Nucleus accumbens (tissue), 56 donors: ENCODE results near the gene TBC1D9B.
A peak's percentile ranks its signal among the peaks of the same experiment; 100 is the strongest.

Experiments
- DNase-seq, 56 donors: peaks; one replicate each; lab custom pipeline; 2025; lab: John Stamatoyannopoulos, UW

The TBC1D9B gene

GRCh38 chr5:179907556-179908324, at the start of gene TBC1D9B:
TBC1D9B (minus strand) TSS chr5:179907897; CDS start chr5:179907821, 76 bp downstream.
- peak in 45 of 56 donors; percentile 9 to 75 (median 55) for DNase-seq

GRCh38 chr5:179955630-179956029, 47.9 kb upstream of the TBC1D9B start:
- DNase-seq, result no peak

GRCh38 chr5:179955062-179955461, 47.4 kb upstream of the TBC1D9B start:
- no peak for DNase-seq

- DNase-seq, result no peak
Observed at GRCh38 chr5:179954434-179954833, 46.7 kb upstream of the TBC1D9B start.

GRCh38 chr5:179953987-179954386, 46.3 kb upstream of the TBC1D9B start:
- no peak for DNase-seq

- DNase-seq, result no peak
Observed at GRCh38 chr5:179936976-179937681, 29.4 kb upstream of the TBC1D9B start.

GRCh38 chr5:179930788-179931473, 23.2 kb upstream of the TBC1D9B start:
- DNase-seq, result peak in 1 of 56 donors; percentile 32

- DNase-seq, result no peak
Observed at GRCh38 chr5:179927824-179928223, 20.1 kb upstream of the TBC1D9B start.

GRCh38 chr5:179926657-179927056, 19.0 kb upstream of the TBC1D9B start:
- no peak for DNase-seq

- no peak for DNase-seq
Observed at GRCh38 chr5:179923436-179923835, 15.7 kb upstream of the TBC1D9B start.

- no peak for DNase-seq
Observed at GRCh38 chr5:179920175-179920574, 12.5 kb upstream of the TBC1D9B start.

- no peak for DNase-seq
Observed at GRCh38 chr5:179919487-179920060, 11.9 kb upstream of the TBC1D9B start.

GRCh38 chr5:179918742-179919486, 11.2 kb upstream of the TBC1D9B start:
- DNase-seq, result no peak

- DNase-seq, result no peak
Observed at GRCh38 chr5:179916523-179916922, 8.8 kb upstream of the TBC1D9B start.

- no peak for DNase-seq
Observed at GRCh38 chr5:179915406-179915935, 7.8 kb upstream of the TBC1D9B start.

- no peak for DNase-seq
Observed at GRCh38 chr5:179914032-179914755, 6.5 kb upstream of the TBC1D9B start.

GRCh38 chr5:179913461-179913860, 5.8 kb upstream of the TBC1D9B start:
- no peak for DNase-seq

- peak in 9 of 56 donors; percentile 10 to 59 (median 26) for DNase-seq
Observed at GRCh38 chr5:179912951-179913350, 5.3 kb upstream of the TBC1D9B start.

GRCh38 chr5:179912386-179912785, 4.7 kb upstream of the TBC1D9B start:
- DNase-seq, result no peak
